Measurements from ENCODE around the gene CCDC185. TPM values are rescaled to one million over a fixed set of nuclear protein-coding genes. Genes with fewer than 3 reads are reported as not detected.

CCDC185 gene
- total and polyA plus RNA-seq, 2 donors (not counting 1 experiment from before 2014, with no cell fraction given): not detected

DNA sequence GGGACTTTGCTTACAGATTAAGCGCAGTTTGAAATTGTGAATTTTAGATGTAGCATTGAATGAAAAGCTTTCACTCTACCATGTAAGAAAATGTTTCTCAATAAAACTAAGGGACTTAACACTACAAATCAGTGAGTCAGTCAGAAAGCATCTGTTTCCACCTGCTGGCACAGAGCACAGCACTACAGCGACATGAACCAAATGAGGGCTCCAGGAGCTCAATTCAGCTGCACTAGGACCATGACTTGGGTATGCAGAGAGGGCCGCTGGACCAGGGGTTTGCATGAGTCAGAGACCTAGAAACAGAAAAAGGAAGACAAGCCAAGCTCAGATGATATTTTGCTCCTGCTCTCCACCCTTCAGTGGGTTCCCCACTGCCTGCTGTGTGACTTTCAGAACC is 34.4 kb upstream of the CCDC185 start:
- no peak overlapping the region for H3K27ac ChIP-seq (ENCODE audit: insufficient read depth, low read length)
- H3K27me3 ChIP-seq (ENCODE audit: control insufficient read depth, insufficient read depth, low read length): peaks cover 26% of the 10 kb centered on the region
- H3K9ac ChIP-seq (ENCODE audit: insufficient read depth, low read length): no peak overlapping the region
- no peak overlapping the region for H2AFZ ChIP-seq (ENCODE audit: low read length)
- no peak overlapping the region for H3K4me3 ChIP-seq (replicated peaks in 1 of 4; ENCODE audit: control extremely low read depth in 1 of 4, insufficient read depth in 1 of 4, low read depth in 3 of 4, low read length in 4 of 4)
- no peak overlapping the region for H3K4me2 ChIP-seq (ENCODE audit: extremely low read depth, insufficient read depth, low read length)
- H3K4me1 ChIP-seq (ENCODE audit: control insufficient read depth, extremely low read depth, insufficient read depth, low read length): no peaks in the 10 kb centered on the region
- TF ChIP-seq, protein P1, sequence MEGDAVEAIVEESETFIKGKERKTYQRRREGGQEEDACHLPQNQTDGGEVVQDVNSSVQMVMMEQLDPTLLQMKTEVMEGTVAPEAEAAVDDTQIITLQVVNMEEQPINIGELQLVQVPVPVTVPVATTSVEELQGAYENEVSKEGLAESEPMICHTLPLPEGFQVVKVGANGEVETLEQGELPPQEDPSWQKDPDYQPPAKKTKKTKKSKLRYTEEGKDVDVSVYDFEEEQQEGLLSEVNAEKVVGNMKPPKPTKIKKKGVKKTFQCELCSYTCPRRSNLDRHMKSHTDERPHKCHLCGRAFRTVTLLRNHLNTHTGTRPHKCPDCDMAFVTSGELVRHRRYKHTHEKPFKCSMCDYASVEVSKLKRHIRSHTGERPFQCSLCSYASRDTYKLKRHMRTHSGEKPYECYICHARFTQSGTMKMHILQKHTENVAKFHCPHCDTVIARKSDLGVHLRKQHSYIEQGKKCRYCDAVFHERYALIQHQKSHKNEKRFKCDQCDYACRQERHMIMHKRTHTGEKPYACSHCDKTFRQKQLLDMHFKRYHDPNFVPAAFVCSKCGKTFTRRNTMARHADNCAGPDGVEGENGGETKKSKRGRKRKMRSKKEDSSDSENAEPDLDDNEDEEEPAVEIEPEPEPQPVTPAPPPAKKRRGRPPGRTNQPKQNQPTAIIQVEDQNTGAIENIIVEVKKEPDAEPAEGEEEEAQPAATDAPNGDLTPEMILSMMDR (conservative IDR thresholded peaks at IDR 0.05 in 1 of 2, IDR thresholded peaks at IDR 0.05 in 1 of 2; ENCODE audit: low read depth in 1 of 2, low read length in 2 of 2): no peak
- TF ChIP-seq EZH2 (IDR thresholded peaks at IDR 0.05; ENCODE audit: low read length, missing control alignments): no peak
- H3K79me2 ChIP-seq (ENCODE audit: control insufficient read depth, insufficient read depth, low read length): no peaks in the 10 kb centered on the region
- no peaks in the 10 kb centered on the region for H3K36me3 ChIP-seq (ENCODE audit: control insufficient read depth, insufficient read depth, low read length)
- no peaks in the 10 kb centered on the region for H4K20me1 ChIP-seq (ENCODE audit: control insufficient read depth, extremely low read depth, insufficient read depth, low read length)
- no peaks in the 10 kb centered on the region for H3K9me3 ChIP-seq (ENCODE audit: control insufficient read depth, insufficient read depth, low read depth, low read length)
- peak in 1 of 2 donors; percentile 47 for DNase-seq (ENCODE audit: low read depth in 2 of 2)

DNA sequence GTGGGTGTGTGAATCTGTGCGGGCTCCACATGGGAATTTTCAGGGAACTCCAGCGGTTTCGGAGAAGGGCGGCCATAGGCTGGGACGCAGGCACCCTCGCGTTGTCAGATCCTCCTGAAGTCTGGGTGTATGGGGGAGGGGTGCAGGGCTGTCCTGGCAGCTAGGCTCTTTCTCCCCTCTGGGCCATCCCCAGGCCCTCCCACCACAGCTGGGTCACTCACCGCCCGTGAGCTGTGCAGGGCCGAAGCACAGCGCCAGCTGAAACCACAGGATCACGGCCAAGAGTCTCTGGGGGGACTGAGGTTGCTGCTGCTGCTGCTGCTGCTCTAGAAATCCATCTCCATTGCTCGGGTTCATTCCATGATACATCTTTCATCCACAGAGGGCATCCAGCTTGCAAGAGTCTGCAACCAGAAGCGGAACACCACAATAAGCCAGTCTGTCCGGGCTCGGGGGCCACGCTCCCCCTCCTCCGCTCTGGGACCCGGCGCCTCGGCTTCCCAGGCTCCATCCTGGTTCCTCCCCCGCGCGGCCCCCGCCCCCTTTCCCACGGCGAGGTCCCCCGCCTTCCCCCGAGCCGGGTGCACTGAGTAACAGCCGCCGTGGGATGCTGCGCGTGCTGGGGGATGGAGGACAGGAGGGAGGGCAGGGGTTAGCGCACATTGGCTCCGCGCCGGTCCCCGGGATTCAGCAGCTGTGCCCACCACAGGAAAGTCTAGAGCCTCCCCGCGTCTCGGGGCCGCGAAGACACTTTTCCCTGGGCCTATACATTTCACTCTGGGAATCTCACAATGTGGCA is 30.0 kb upstream of the CCDC185 start:
- no peaks in the 10 kb centered on the region for H3K4me1 ChIP-seq (ENCODE audit: control insufficient read depth, extremely low read depth, insufficient read depth, low read length)
- H2AFZ ChIP-seq (ENCODE audit: low read length): no peak overlapping the region
- H4K20me1 ChIP-seq (ENCODE audit: control insufficient read depth, extremely low read depth, insufficient read depth, low read length): no peaks in the 10 kb centered on the region
- H3K4me2 ChIP-seq (ENCODE audit: extremely low read depth, insufficient read depth, low read length): peak overlapping the region; percentile 71
- H3K27ac ChIP-seq (ENCODE audit: insufficient read depth, low read length): no peak overlapping the region
- H3K79me2 ChIP-seq (ENCODE audit: control insufficient read depth, insufficient read depth, low read length): no peaks in the 10 kb centered on the region
- peak overlapping the region; percentile 17 to 33 (median 22) for H3K4me3 ChIP-seq (replicated peaks in 1 of 4; ENCODE audit: control extremely low read depth in 1 of 4, insufficient read depth in 1 of 4, low read depth in 3 of 4, low read length in 4 of 4)
- H3K9ac ChIP-seq (ENCODE audit: insufficient read depth, low read length): no peak overlapping the region
- peak; percentile 27 to 64 for DNase-seq (ENCODE audit: low read depth in 2 of 2)
- H3K27me3 ChIP-seq (ENCODE audit: control insufficient read depth, insufficient read depth, low read length): peaks cover 40% of the 10 kb centered on the region
- peak; percentile 83 for TF ChIP-seq EZH2 (IDR thresholded peaks at IDR 0.05; ENCODE audit: low read length, missing control alignments)
- TF ChIP-seq, protein P1 (conservative IDR thresholded peaks at IDR 0.05 in 1 of 2, IDR thresholded peaks at IDR 0.05 in 1 of 2; ENCODE audit: low read depth in 1 of 2, low read length in 2 of 2): no peak
- no peaks in the 10 kb centered on the region for H3K9me3 ChIP-seq (ENCODE audit: control insufficient read depth, insufficient read depth, low read depth, low read length)
- H3K36me3 ChIP-seq (ENCODE audit: control insufficient read depth, insufficient read depth, low read length): no peaks in the 10 kb centered on the region

DNA sequence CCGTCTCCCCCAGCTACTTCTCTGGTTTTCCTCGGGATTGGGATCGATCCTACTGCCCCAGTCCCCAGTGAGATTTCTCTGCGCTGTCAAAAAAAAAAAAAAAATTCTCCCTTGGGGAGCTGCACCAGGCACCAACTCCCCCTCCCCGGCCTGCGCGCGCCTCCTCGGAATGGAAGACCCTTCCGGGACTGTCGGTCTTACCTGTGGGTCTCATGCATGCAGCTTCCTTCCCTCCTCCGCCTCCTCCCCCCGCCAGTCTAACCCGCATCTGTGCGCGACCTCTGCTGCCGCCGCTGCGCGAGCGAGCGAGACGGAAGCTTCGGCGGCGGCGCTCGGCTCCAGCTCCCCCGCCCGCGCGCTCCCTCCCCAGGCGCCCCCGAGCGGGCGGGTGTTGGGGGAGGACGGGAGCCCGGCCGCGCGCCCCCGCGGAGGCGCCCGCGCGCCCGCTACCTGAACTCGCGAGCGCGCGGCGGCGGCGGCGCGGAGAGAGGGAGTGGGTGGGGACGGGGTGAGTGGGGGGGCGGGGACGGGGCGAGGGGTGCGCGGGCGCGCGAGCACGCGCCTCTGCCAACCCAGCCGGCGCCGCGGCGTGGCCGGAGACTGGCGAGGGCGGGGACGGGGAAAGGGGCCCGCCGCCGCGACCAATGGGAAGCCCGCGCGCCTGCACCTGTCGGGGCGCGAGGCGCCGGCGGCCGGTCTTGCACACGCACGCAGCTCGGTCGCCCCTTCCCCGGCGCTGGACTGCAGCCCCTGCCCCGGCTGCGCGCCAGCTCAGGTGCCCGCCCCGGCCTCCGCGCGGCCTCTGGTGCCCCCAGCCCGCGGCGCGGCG is 29.1 kb upstream of the CCDC185 start, which contains the start of gene SUSD4:
Gene SUSD4, minus strand, starts transcription at position 321 of the 829 bp plus-strand sequence. CDS start 751 bp downstream, outside the sequence.
- Histone ChIP-seq H3K9ac (ENCODE audit: insufficient read depth, low read length) (no peak within 1 kb of the TSS), H3K4me2 (ENCODE audit: extremely low read depth, insufficient read depth, low read length) (peak within 1 kb of the TSS; percentile 71), H3K4me3 (replicated peaks in 1 of 4; ENCODE audit: control extremely low read depth in 1 of 4, insufficient read depth in 1 of 4, low read depth in 3 of 4, low read length in 4 of 4) (peak within 1 kb of the TSS; percentile 17 to 33 (median 22)), H3K4me1 (ENCODE audit: control insufficient read depth, extremely low read depth, insufficient read depth, low read length) (no peaks in the 10 kb centered on the region), H4K20me1 (ENCODE audit: control insufficient read depth, extremely low read depth, insufficient read depth, low read length) (no peaks in the 10 kb centered on the region), H3K79me2 (ENCODE audit: control insufficient read depth, insufficient read depth, low read length) (no peaks in the 10 kb centered on the region), H3K27ac (ENCODE audit: insufficient read depth, low read length) (no peak within 1 kb of the TSS), H3K36me3 (ENCODE audit: control insufficient read depth, insufficient read depth, low read length) (no peaks in the 10 kb centered on the region), H2AFZ (ENCODE audit: low read length) (no peak within 1 kb of the TSS), H3K9me3 (ENCODE audit: control insufficient read depth, insufficient read depth, low read depth, low read length) (no peaks in the 10 kb centered on the region), H3K27me3 (ENCODE audit: control insufficient read depth, insufficient read depth, low read length) (peaks cover 37% of the 10 kb centered on the region)
- DNase-seq (ENCODE audit: low read depth in 2 of 2): peak in 1 of 2 donors; percentile 14
- TF ChIP-seq, protein P1 (conservative IDR thresholded peaks at IDR 0.05 in 1 of 2, IDR thresholded peaks at IDR 0.05 in 1 of 2; ENCODE audit: low read depth in 1 of 2, low read length in 2 of 2): no peak
- TF ChIP-seq EZH2 (IDR thresholded peaks at IDR 0.05; ENCODE audit: low read length, missing control alignments): no peak
